Iris pigment epithelial cell (primary cell): ENCODE results near the gene CCDC180.
"Not testable (repeated sequence)": the region's sequence is repeated elsewhere in the genome, so short reads cannot be mapped to it uniquely, and the experiment has no call there.

ENCODE experiments used
- DNase-seq: peaks from one replicate; pipeline ENCODE4 v3.0.0-alpha.2; 2011; ENCODE audit warnings: low read depth

CCDC180 gene

GRCh38 chr9:97311798-97312500 is 4.5 kb downstream of the CCDC180 start:
- no peak for DNase-seq

GRCh38 chr9:97312556-97312955 is 5.1 kb downstream of the CCDC180 start:
- no peak for DNase-seq

DNA sequence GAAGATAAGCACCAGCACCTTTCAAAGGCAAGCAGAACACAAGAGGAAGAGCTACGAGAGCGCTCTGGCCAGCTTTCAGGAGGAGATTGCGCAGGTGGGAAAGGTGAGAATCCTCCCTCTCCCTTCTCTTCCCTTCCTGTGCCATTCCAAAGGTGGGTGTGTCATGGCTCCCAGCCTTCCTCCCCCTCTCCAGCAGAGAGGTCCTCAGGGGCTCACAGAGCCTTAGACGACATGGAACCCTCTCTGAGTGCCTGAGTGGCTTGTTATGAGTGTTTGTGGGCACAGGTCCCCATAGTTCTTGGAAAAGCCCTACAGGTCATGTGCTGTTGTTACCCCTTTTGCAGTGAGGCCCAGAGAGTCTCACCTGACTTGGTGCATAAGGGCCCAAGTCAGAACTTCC is 5.8 kb downstream of the CCDC180 start:
- DNase-seq: no peak

GRCh38 chr9:97313746-97314145 is 6.3 kb downstream of the CCDC180 start:
- no peak for DNase-seq

DNA sequence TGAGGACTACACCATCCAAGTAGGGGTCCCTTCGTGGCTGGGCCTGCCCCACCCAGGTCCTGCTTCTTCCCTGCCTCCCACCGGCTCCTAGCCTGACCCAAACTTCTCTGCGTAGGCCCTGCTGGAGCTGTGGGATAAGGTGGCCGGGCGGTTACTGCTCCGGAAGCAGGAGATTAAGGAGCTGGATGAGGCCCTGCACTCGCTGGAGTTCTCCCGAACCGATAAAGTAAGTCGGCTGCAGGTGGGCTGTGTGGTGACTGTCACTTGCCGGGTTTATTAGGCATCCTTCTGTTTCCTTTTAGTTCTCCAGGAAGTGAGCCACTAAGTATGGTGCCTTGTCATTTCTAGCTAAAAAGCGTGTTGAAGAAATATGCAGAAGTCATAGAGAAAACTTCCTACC is 7.0 kb downstream of the CCDC180 start:
- DNase-seq: no peak

DNA sequence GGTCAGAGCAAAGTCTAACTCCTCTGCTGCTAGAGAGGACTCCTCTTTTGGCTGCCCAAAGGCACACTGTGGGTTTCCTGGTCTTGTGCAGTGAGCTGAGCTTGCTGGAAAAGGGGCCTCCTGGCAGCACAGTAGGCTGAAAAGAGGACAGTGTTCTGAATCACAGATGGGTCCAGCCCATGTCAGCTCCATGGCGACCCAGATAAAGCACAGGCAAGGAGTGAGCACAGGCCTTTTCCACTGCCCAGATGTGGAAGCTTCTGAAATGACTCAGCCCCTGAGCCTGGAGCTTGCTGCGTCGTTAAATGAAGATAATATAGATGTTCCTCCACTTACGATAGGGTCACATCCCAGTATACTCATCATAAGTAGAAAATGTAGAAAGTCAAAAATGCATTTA is 8.1 kb downstream of the CCDC180 start:
- DNase-seq: peak; percentile 32

- DNase-seq: no peak
These were observed 9.4 kb downstream of the CCDC180 start for GRCh38 chr9:97316904-97317303.

- DNase-seq: no peak
These were observed 11.0 kb downstream of the CCDC180 start for GRCh38 chr9:97318433-97318832.

- no peak for DNase-seq
These were observed 11.9 kb downstream of the CCDC180 start for GRCh38 chr9:97319395-97319794.

GRCh38 chr9:97320080-97320642 is 12.7 kb downstream of the CCDC180 start:
- no peak for DNase-seq

GRCh38 chr9:97321251-97321650 is 13.8 kb downstream of the CCDC180 start:
- no peak for DNase-seq

- no peak for DNase-seq
These were observed 14.2 kb downstream of the CCDC180 start for GRCh38 chr9:97321691-97322090.

GRCh38 chr9:97322105-97322504 is 14.6 kb downstream of the CCDC180 start:
- DNase-seq: no peak

- no peak for DNase-seq
These were observed 17.5 kb downstream of the CCDC180 start for GRCh38 chr9:97324954-97325353.

GRCh38 chr9:97327562-97327961 is 20.1 kb downstream of the CCDC180 start:
- no peak for DNase-seq

DNA sequence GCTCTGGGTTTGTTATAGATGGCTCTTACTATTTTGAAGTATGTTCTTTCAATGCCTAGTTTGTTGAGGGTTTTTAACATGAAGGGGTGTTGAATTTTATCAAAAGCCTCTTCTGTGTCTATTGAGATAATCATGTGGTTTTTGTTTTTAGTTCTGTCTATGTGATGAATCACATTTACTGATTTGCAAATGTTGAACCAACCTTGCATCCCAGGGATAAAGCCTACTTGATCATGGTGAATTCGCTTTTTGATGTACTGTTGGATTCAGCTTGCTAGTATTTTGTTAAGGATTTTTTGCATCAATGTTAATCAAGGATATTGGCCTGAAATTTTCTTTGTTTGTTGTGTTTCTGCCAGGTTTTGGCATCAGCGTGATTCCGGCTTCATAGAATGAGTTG is 25.5 kb downstream of the CCDC180 start:
- no peak for DNase-seq

GRCh38 chr9:97335622-97336021 is 28.2 kb downstream of the CCDC180 start:
- not testable (repeated sequence) for DNase-seq

DNA sequence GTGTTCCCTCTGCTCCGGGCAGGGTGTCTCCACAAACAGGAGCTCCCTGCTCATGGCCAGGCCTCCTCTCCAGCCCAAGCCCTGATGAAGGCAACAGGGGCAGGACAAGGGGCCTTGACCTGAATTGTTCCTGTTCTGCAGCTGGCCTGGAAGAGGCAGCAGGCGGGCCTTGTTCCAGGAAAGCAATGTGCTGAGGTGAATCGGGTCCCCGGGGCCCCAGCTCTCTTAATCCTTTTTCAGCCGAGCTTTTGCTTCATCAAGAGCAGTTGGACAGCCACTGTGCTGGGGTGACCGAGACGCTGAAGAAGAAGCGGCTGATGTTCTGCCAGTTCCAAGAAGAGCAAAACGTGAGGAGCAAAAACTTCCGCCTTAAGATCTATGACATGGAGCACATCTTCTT is 41.4 kb downstream of the CCDC180 start:
- DNase-seq: no peak

GRCh38 chr9:97349400-97349799 is 41.9 kb downstream of the CCDC180 start:
- no peak for DNase-seq

DNA sequence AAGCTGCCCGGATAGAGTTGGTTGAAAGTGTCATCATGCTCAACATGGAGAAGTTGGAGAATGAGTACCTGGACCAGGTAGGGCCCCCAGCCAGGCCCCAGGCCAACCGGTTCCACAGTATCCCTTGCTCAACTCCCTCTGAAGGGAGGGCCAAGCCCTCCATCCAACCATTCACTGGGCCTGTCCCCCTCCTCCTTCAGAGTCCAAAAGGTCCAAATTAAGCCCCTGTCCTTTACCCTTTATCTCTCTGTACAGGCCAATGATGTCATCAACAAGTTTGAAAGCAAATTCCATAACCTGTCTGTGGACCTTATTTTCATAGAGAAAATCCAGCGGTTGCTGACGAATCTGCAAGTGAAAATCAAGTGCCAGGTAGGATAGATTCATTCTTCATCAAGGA is 47.2 kb downstream of the CCDC180 start:
- no peak for DNase-seq

GRCh38 chr9:97357056-97357455 is 49.6 kb downstream of the CCDC180 start:
- DNase-seq: no peak
